ENCODE data around the gene AAR2. TPM values are rescaled to one million over a fixed set of nuclear protein-coding genes. Genes with fewer than 3 reads are reported as not detected.

Gene AAR2
- polyA plus RNA-seq, 1 donor = 26.2 TPM

GRCh38 chr20:36279362-36279761, 43.1 kb downstream of the AAR2 start:
- DNase-seq (ENCODE audit: low read depth) = no peak

- DNase-seq (ENCODE audit: low read depth) = no peak
Observed at GRCh38 chr20:36279776-36280175, 43.5 kb downstream of the AAR2 start.

- no peak for DNase-seq (ENCODE audit: low read depth)
Observed at GRCh38 chr20:36281785-36282380, 45.6 kb downstream of the AAR2 start.

GRCh38 chr20:36284751-36285150, 48.5 kb downstream of the AAR2 start:
- DNase-seq (ENCODE audit: low read depth) = no peak

- no peak for DNase-seq (ENCODE audit: low read depth)
Observed at GRCh38 chr20:36285746-36286447, 49.6 kb downstream of the AAR2 start.

GRCh38 chr20:36297656-36298055, 61.4 kb downstream of the AAR2 start:
- no peak for DNase-seq (ENCODE audit: low read depth)

GRCh38 chr20:36298061-36298460, 61.8 kb downstream of the AAR2 start:
- no peak for DNase-seq (ENCODE audit: low read depth)

GRCh38 chr20:36298795-36299339, 62.6 kb downstream of the AAR2 start:
- DNase-seq (ENCODE audit: low read depth) = no peak

GRCh38 chr20:36299459-36299858, 63.2 kb downstream of the AAR2 start:
- DNase-seq (ENCODE audit: low read depth) = no peak

- no peak for DNase-seq (ENCODE audit: low read depth)
Observed at GRCh38 chr20:36301359-36302119, 65.3 kb downstream of the AAR2 start.

GRCh38 chr20:36303020-36303595, 66.8 kb downstream of the AAR2 start:
- no peak for DNase-seq (ENCODE audit: low read depth)

GRCh38 chr20:36303831-36304230, 67.6 kb downstream of the AAR2 start:
- DNase-seq (ENCODE audit: low read depth) = no peak

GRCh38 chr20:36304786-36305495, 68.7 kb downstream of the AAR2 start:
- DNase-seq (ENCODE audit: low read depth) = no peak

- DNase-seq (ENCODE audit: low read depth) = no peak
Observed at GRCh38 chr20:36305602-36306551, 69.6 kb downstream of the AAR2 start, which contains the start of gene DLGAP4. TSS of gene DLGAP4 (plus strand) at chr20:36306339. CDS start at chr20:36431718, 125,379 bp downstream.

Other genes with a start within 250 kb of the AAR2 start
- 23.0 TPM for gene EPB41L1, start 81.7 kb upstream of the AAR2 start, polyA plus RNA-seq (ENCODE audit: insufficient read length)
- gene DLGAP4, start 69.9 kb downstream of the AAR2 start, polyA plus RNA-seq (ENCODE audit: insufficient read length) = 49.4 TPM

All from forelimb muscle (tissue), 1 donor.